HCT116 (cell line): ENCODE measurements around the gene KLHL10. TPM values are rescaled to one million over a fixed set of nuclear protein-coding genes. Genes with fewer than 3 reads are reported as not detected.

Experiments used
- ATAC-seq: fragments of 200-7000 bp; cut with Tn5 transposase; 2 replicates; pipeline ENCODE4 v1.9.1; 2020; ENCODE audit warnings: mild to moderate bottlenecking, moderate library complexity
- BruUV-seq: library from RNA; stranded (reverse); fragments of 400-500 nt; replicated peaks from 2 replicates; lab custom pipeline; 2021; lab: Mats Ljungman, UMichigan
- CTCF ChIA-PET: fragments of 300-600 bp; sonication (Branson Sonifier 250); formaldehyde crosslinking; loops from one replicate; lab custom pipeline; 2021; ENCODE audit warnings: antibody characterized with exemption; lab: Charles Lee
- POLR2A ChIA-PET: fragments of 300-600, 350-600 bp; sonication (Branson Sonifier 250); formaldehyde crosslinking; loops from one replicate; lab custom pipeline; 2021; ENCODE audit warnings: antibody characterized with exemption; lab: Charles Lee
- RAD21 ChIA-PET, 2 experiments: fragments of 300-600 bp; sonication (Branson Sonifier 250); formaldehyde crosslinking; loops; one replicate each; lab custom pipeline; 2023; ENCODE audit warnings: low total read pairs in 2 of 2; ENCODE audit not compliant: uncharacterized antibody in 2 of 2, unreplicated experiment in 2 of 2, low non-redundant PET in 1 of 2; lab: Charles Lee
- DNase-seq: peaks from one replicate; pipeline ENCODE4 v3.0.0-alpha.2; 2010; ENCODE audit warnings: low read depth, low spot score
- H2AFZ ChIP-seq: fragments of 200-600 bp; shearing (Covaris generic), sonication (generic); 2 replicates; pipeline ENCODE4 v1.6.1; 2017; ENCODE audit warnings: low read depth, mixed run types, mixed read lengths, antibody characterized with exemption, low read length; ENCODE audit not compliant: poor library complexity, severe bottlenecking
- H3K27ac ChIP-seq: 2 replicates; pipeline ENCODE4 v1.5.1; 2012; ENCODE audit warnings: low read depth, low read length
- H3K27me3 ChIP-seq: fragments of 200-600 bp; sonication (generic); 2 replicates; pipeline ENCODE4 v1.6.1; 2016; ENCODE audit warnings: mixed run types, low read length, mixed read lengths; ENCODE audit not compliant: insufficient read depth
- H3K36me3 ChIP-seq, 2 experiments: fragments of 200-500 bp in 1 of 2; fragments of 200-600 bp in 1 of 2; sonication (Bioruptor generic) in 1 of 2; sonication (generic) in 1 of 2; 2 replicates each; pipeline versions ENCODE4 v1.5.1 to v1.6.1; 2014 to 2016; ENCODE audit warnings: low read length in 2 of 2, inconsistent platforms in 1 of 2, mixed read lengths in 1 of 2, mixed run types in 1 of 2; ENCODE audit not compliant: insufficient read depth in 2 of 2, control insufficient read depth in 1 of 2
- H3K4me1 ChIP-seq, 2 experiments: fragments of 200-600 bp in 1 of 2; sonication (generic) in 1 of 2; 2 replicates each; pipeline versions ENCODE4 v1.5.1 to v1.6.1; 2012 to 2017; ENCODE audit warnings: low read length in 2 of 2, inconsistent platforms in 1 of 2, mild to moderate bottlenecking in 1 of 2, mixed read lengths in 1 of 2, mixed run types in 1 of 2, moderate library complexity in 1 of 2; ENCODE audit not compliant: insufficient read depth in 2 of 2, control insufficient read depth in 1 of 2
- H3K4me2 ChIP-seq: fragments of 200-600 bp; sonication (generic); 2 replicates; pipeline ENCODE4 v1.6.1; 2017; ENCODE audit warnings: mixed run types, low read length, mixed read lengths
- H3K4me3 ChIP-seq, 2 experiments: fragments of 200-600 bp in 1 of 2; sonication (generic) in 1 of 2; replicated peaks in 1 of 2; 2 replicates each; pipeline ENCODE4 v1.5.1; 2011 to 2016; ENCODE audit warnings: low read length in 2 of 2, control low read depth in 1 of 2, low read depth in 1 of 2, mild to moderate bottlenecking in 1 of 2, mixed read lengths in 1 of 2, mixed run types in 1 of 2
- H3K79me2 ChIP-seq: fragments of 200-600 bp; sonication (generic); 2 replicates; pipeline ENCODE4 v1.6.1; 2017; ENCODE audit warnings: mild to moderate bottlenecking, mixed run types, low read length, moderate library complexity, mixed read lengths; ENCODE audit not compliant: insufficient read depth
- H3K9ac ChIP-seq: fragments of 200-600 bp; sonication (generic); 2 replicates; pipeline ENCODE4 v1.6.1; 2016; ENCODE audit warnings: low read length, mixed read lengths
- H3K9me2 ChIP-seq: fragments of 200-600 bp; sonication (generic), shearing (Covaris generic); 2 replicates; pipeline ENCODE4 v1.6.1; 2017; ENCODE audit warnings: mixed run types, mild to moderate bottlenecking, moderate library complexity; ENCODE audit not compliant: insufficient read depth
- H3K9me3 ChIP-seq, 2 experiments: fragments of 200-500 bp in 1 of 2; fragments of 200-600 bp in 1 of 2; sonication (Bioruptor generic) in 1 of 2; sonication (generic) in 1 of 2; 2 replicates each; pipeline ENCODE4 v1.6.1; 2014 to 2017; ENCODE audit warnings: low read length in 2 of 2, mixed read lengths in 2 of 2, inconsistent platforms in 1 of 2, low read depth in 1 of 2, mild to moderate bottlenecking in 1 of 2, mixed run types in 1 of 2, moderate library complexity in 1 of 2; ENCODE audit not compliant: control insufficient read depth in 1 of 2, insufficient read depth in 1 of 2
- H4K20me1 ChIP-seq: fragments of 200-600 bp; sonication (generic), shearing (Covaris generic); 2 replicates; pipeline ENCODE4 v1.6.1; 2017; ENCODE audit warnings: mixed run types, mild to moderate bottlenecking, moderate library complexity; ENCODE audit not compliant: insufficient read depth
- CBX3 ChIP-seq: IDR thresholded peaks from 2 replicates; pipeline ENCODE4 v1.6.1; 2012; ENCODE audit warnings: low read depth
- CEBPB ChIP-seq: IDR thresholded peaks from 2 replicates; pipeline ENCODE4 v1.6.1; 2012; ENCODE audit warnings: low read depth
- EGR1 ChIP-seq: IDR thresholded peaks from 2 replicates; pipeline ENCODE4 v1.6.1; 2012; ENCODE audit warnings: low read depth
- EZH2phosphoT487 ChIP-seq: fragments of 200-600 bp; IDR thresholded peaks from 2 replicates; pipeline ENCODE4 v1.6.1; 2018; ENCODE audit warnings: antibody characterized with exemption, borderline replicate concordance
- FOSL1 ChIP-seq: IDR thresholded peaks from 2 replicates; pipeline ENCODE4 v1.6.1; 2012; ENCODE audit warnings: low read depth
- JUND ChIP-seq: IDR thresholded peaks from 2 replicates; pipeline ENCODE4 v1.6.1; 2012
- POLR2A ChIP-seq: IDR thresholded peaks from 2 replicates; pipeline ENCODE4 v1.7.0; 2011; ENCODE audit warnings: borderline replicate concordance; ENCODE audit not compliant: insufficient read depth, insufficient read length; ENCODE audit errors: extremely low read depth
- POLR2AphosphoS5 ChIP-seq: IDR thresholded peaks from 2 replicates; pipeline ENCODE4 v1.6.1; 2011; ENCODE audit warnings: mild to moderate bottlenecking, low read depth, low read length, moderate library complexity
- SIN3A ChIP-seq: IDR thresholded peaks from 2 replicates; pipeline ENCODE4 v1.6.1; 2012; ENCODE audit warnings: low read depth
- SP1 ChIP-seq: IDR thresholded peaks from 2 replicates; pipeline ENCODE4 v1.6.1; 2012; ENCODE audit warnings: low read depth
- ZFX ChIP-seq: fragments of 450-650 bp; IDR thresholded peaks from 2 replicates; pipeline ENCODE4 v1.6.1; 2017
- ZNF274 ChIP-seq: fragments of 200-500 bp; sonication (Bioruptor generic); IDR thresholded peaks from 2 replicates; pipeline ENCODE4 v1.6.1; 2014; ENCODE audit warnings: mild to moderate bottlenecking, low read depth, low read length, inconsistent platforms
- intact Hi-C: fragments of 100-400 bp; cut with micrococcal nuclease; formaldehyde crosslinking; loops from 2 replicates; pipeline ENCODE4 v1.10.0; 2022
- total RNA-seq: library from RNA; stranded (reverse); gene quantifications from one replicate; pipeline ENCODE4 v1.2.1, GENCODE V29; 2021; ENCODE audit not compliant: unreplicated experiment
- TF ChIP-seq, protein P1 (sequence below), 3 experiments: fragments of 200-600 bp in 1 of 3; sonication (generic) in 1 of 3; IDR thresholded peaks in 2 of 3; conservative IDR thresholded peaks in 1 of 3; 2 replicates each; pipeline ENCODE4 v1.5.1; 2012 to 2017; ENCODE audit warnings: low read depth in 2 of 3, low read length in 2 of 3, antibody characterized with exemption in 1 of 3, borderline replicate concordance in 1 of 3, control low read depth in 1 of 3, mild to moderate bottlenecking in 1 of 3, mixed read lengths in 1 of 3, mixed run types in 1 of 3, moderate library complexity in 1 of 3; ENCODE audit not compliant: insufficient read depth in 1 of 3
- TF ChIP-seq, protein P2 (sequence below): IDR thresholded peaks from 2 replicates; pipeline ENCODE4 v1.6.1; 2012
- TF ChIP-seq, protein P3 (sequence below): IDR thresholded peaks from 2 replicates; pipeline ENCODE4 v1.6.1; 2012
- TF ChIP-seq, protein P4 (sequence below): IDR thresholded peaks from 2 replicates; pipeline ENCODE4 v1.6.1; 2011; ENCODE audit warnings: mild to moderate bottlenecking, low read length, moderate library complexity; ENCODE audit not compliant: insufficient replicate concordance; ENCODE audit errors: extremely low read depth

KLHL10 gene
- total RNA-seq, 1 experiment from 2014 or later, result not detected

DNA sequence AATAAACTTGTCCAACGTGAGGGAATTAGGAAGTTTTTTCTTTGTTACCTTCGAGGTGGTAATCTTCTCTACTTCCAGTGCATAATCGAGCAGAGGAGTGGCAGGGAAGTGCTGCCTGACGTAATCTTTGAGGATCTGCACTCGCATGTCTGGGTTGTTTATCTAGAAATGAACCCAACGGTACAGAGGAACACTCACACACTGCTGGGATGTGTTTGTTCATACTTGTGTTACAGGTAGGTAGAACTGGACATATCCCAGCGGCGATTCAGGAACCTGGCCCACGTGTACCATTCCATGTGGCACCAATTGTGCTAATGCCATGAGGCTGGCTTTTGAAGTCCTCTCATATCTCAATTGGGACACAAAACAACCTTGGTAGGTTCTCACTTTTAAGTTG is 31.8 kb downstream of the KLHL10 start (continued):
- TF ChIP-seq, protein P1, sequence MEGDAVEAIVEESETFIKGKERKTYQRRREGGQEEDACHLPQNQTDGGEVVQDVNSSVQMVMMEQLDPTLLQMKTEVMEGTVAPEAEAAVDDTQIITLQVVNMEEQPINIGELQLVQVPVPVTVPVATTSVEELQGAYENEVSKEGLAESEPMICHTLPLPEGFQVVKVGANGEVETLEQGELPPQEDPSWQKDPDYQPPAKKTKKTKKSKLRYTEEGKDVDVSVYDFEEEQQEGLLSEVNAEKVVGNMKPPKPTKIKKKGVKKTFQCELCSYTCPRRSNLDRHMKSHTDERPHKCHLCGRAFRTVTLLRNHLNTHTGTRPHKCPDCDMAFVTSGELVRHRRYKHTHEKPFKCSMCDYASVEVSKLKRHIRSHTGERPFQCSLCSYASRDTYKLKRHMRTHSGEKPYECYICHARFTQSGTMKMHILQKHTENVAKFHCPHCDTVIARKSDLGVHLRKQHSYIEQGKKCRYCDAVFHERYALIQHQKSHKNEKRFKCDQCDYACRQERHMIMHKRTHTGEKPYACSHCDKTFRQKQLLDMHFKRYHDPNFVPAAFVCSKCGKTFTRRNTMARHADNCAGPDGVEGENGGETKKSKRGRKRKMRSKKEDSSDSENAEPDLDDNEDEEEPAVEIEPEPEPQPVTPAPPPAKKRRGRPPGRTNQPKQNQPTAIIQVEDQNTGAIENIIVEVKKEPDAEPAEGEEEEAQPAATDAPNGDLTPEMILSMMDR (IDR thresholded peaks at IDR 0.05 in 2 of 3, conservative IDR thresholded peaks at IDR 0.05 in 1 of 3; ENCODE audit: borderline replicate concordance in 1 of 3, insufficient read depth in 1 of 3, low read depth in 2 of 3, low read length in 2 of 3), result no peak
- TF ChIP-seq POLR2A, result no peak
- TF ChIP-seq CEBPB, result no peak
- TF ChIP-seq SIN3A, result no peak
- no peak for TF ChIP-seq ZNF274

DNA sequence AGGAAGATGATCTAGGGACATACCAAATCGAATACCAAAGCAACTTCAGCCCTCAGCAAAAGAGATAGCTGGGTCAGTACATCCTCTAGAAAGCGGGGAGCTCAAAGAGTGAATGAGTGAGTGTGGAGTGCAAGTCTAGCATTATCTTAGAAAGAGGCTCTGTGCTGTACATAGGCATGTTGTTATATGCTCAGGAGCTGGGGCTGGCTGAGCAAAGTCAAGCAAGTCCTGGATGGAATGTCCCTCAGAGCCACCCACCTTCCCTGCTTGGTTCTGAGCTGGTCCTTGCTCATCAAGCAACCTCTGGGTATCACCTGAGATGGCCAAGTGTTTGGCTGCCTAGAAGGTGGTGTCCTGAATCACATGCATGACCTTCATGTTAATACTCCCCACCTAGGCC is 32.5 kb downstream of the KLHL10 start:
- Histone ChIP-seq H3K79me2 (peaks cover under 1% of the 10 kb centered on the region; the same call in 1 of the 2 replicates), H3K27me3 (no peaks in the 10 kb centered on the region), H3K27ac (no peak overlapping the region), H3K4me1 (peaks cover 0 to 5% of the 10 kb centered on the region in 2 experiments; a peak in 2 of 4 replicates), H3K9ac (no peak overlapping the region), H3K9me2 (no peaks in the 10 kb centered on the region), H3K9me3 (no peaks in the 10 kb centered on the region), H2AFZ (no peak overlapping the region), H3K36me3 (peaks cover 36 to 43% of the 10 kb centered on the region in 2 experiments), H3K4me2 (no peak overlapping the region), H4K20me1 (no peaks in the 10 kb centered on the region), H3K4me3 (no peak overlapping the region)
- ChIA-PET CTCF (no interaction called here), POLR2A (no interaction called here), RAD21 (no interaction called here)
- intact Hi-C loops, result no loop called here
- no peak for TF ChIP-seq CBX3
- TF ChIP-seq JUND, result no peak
- TF ChIP-seq EGR1, result no peak
- no peak for TF ChIP-seq EZH2phosphoT487
- no peak for TF ChIP-seq POLR2AphosphoS5
- no peak for TF ChIP-seq FOSL1
- TF ChIP-seq, protein P2, sequence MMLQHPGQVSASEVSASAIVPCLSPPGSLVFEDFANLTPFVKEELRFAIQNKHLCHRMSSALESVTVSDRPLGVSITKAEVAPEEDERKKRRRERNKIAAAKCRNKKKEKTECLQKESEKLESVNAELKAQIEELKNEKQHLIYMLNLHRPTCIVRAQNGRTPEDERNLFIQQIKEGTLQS, result no peak
- TF ChIP-seq, protein P1 (IDR thresholded peaks at IDR 0.05 in 2 of 3, conservative IDR thresholded peaks at IDR 0.05 in 1 of 3; ENCODE audit: borderline replicate concordance in 1 of 3, insufficient read depth in 1 of 3, low read depth in 2 of 3, low read length in 2 of 3), result no peak
- no peak for TF ChIP-seq ZFX
- TF ChIP-seq, protein P3, sequence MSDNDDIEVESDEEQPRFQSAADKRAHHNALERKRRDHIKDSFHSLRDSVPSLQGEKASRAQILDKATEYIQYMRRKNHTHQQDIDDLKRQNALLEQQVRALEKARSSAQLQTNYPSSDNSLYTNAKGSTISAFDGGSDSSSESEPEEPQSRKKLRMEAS, result no peak
- TF ChIP-seq, protein P4, sequence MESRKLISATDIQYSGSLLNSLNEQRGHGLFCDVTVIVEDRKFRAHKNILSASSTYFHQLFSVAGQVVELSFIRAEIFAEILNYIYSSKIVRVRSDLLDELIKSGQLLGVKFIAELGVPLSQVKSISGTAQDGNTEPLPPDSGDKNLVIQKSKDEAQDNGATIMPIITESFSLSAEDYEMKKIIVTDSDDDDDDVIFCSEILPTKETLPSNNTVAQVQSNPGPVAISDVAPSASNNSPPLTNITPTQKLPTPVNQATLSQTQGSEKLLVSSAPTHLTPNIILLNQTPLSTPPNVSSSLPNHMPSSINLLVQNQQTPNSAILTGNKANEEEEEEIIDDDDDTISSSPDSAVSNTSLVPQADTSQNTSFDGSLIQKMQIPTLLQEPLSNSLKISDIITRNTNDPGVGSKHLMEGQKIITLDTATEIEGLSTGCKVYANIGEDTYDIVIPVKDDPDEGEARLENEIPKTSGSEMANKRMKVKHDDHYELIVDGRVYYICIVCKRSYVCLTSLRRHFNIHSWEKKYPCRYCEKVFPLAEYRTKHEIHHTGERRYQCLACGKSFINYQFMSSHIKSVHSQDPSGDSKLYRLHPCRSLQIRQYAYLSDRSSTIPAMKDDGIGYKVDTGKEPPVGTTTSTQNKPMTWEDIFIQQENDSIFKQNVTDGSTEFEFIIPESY, result no peak
- TF ChIP-seq SIN3A, result no peak
- no peak for TF ChIP-seq SP1
- BruUV-seq, result no TSS peak
- no peak for DNase-seq
- no peak for ATAC-seq
